ENCODE data around the gene ANKRD11.

DNA sequence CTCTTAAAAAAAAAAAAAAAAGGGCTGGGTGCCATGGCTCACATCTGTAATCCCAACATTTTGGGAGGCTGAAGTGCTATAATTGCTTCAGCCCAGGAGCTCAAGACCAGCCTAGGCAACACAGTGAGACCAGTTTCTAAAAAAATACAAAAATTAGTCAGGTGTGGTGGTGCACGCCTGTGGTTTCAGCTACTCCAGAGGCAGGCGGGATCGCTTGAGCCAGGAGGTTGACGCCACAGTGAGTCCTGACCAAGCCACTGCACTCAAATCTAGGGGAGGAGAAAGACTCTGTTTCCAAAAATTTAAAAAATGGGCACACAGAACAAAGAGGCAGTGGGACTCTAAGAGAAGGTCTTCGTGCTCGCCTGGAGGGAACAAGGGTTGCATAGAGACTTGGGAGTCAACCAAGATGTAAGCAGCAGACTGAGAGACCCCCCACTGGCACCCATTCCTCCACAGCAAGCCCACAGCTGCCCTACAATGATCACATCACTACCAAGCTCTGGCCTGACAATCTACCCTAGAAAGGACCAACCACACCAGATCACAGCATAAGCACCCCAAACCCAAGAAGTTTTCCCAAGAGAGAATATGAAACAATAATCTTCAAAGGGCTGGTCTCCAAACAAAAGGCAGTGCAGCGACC lies 121.6 kb downstream of the ANKRD11 start:
- TF ChIP-seq POLR2AphosphoS5 (IDR thresholded peaks at IDR 0.05; ENCODE audit: low read depth, low read length) (no peak), EZH2 (IDR thresholded peaks at IDR 0.05) (no peak), EZH2phosphoT487 (IDR thresholded peaks at IDR 0.05; ENCODE audit: borderline replicate concordance) (no peak), SRF (IDR thresholded peaks at IDR 0.05; ENCODE audit: low read depth) (no peak), POLR2A (IDR thresholded peaks at IDR 0.05; ENCODE audit: borderline replicate concordance, extremely low read depth, insufficient read depth, insufficient read length) (no peak), ZNF274 (IDR thresholded peaks at IDR 0.05; ENCODE audit: low read depth, low read length) (no peak), RAD21 (IDR thresholded peaks at IDR 0.05; ENCODE audit: low read depth) (no peak), SP1 (IDR thresholded peaks at IDR 0.05; ENCODE audit: low read depth) (no peak), YY1 (IDR thresholded peaks at IDR 0.05; ENCODE audit: extremely low read depth, insufficient replicate concordance, low read depth, low read length) (no peak)
- TF ChIP-seq, protein P1, sequence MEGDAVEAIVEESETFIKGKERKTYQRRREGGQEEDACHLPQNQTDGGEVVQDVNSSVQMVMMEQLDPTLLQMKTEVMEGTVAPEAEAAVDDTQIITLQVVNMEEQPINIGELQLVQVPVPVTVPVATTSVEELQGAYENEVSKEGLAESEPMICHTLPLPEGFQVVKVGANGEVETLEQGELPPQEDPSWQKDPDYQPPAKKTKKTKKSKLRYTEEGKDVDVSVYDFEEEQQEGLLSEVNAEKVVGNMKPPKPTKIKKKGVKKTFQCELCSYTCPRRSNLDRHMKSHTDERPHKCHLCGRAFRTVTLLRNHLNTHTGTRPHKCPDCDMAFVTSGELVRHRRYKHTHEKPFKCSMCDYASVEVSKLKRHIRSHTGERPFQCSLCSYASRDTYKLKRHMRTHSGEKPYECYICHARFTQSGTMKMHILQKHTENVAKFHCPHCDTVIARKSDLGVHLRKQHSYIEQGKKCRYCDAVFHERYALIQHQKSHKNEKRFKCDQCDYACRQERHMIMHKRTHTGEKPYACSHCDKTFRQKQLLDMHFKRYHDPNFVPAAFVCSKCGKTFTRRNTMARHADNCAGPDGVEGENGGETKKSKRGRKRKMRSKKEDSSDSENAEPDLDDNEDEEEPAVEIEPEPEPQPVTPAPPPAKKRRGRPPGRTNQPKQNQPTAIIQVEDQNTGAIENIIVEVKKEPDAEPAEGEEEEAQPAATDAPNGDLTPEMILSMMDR (IDR thresholded peaks at IDR 0.05 in 2 of 3, conservative IDR thresholded peaks at IDR 0.05 in 1 of 3; ENCODE audit: borderline replicate concordance in 1 of 3, insufficient read depth in 1 of 3, low read depth in 2 of 3, low read length in 2 of 3), result no peak
- TF ChIP-seq, protein P2, sequence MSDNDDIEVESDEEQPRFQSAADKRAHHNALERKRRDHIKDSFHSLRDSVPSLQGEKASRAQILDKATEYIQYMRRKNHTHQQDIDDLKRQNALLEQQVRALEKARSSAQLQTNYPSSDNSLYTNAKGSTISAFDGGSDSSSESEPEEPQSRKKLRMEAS (IDR thresholded peaks at IDR 0.05), result no peak

Measured in HCT116 (cell line).